HepG2 (cell line): ENCODE measurements around the gene QPCT. TPM values are rescaled to one million over a fixed set of nuclear protein-coding genes. Genes with fewer than 3 reads are reported as not detected.

Experiments
- ATAC-seq: fragments of 200-7000 bp; cut with Tn5 transposase; 3 replicates; pipeline ENCODE4 v1.9.1; 2020; ENCODE audit warnings: mild to moderate bottlenecking, moderate library complexity
- BruUV-seq: library from RNA; stranded (reverse); fragments of 400-500 nt; replicated peaks from 2 replicates; lab custom pipeline; 2021; lab: Mats Ljungman, UMichigan
- CTCF ChIA-PET: fragments of 300-600 bp; formaldehyde crosslinking; extraction: SDS; loops from one replicate; lab custom pipeline; 2021; ENCODE audit warnings: low total read pairs, inconsistent platforms, low intra/inter-chr PET ratio; lab: Yijun Ruan, JAX
- POLR2A ChIA-PET: fragments of 350-600 bp; sonication (Branson Sonifier 250); formaldehyde crosslinking; loops from one replicate; lab custom pipeline; 2020; ENCODE audit warnings: antibody characterized with exemption, inconsistent platforms; lab: Yijun Ruan, JAX
- DNase-seq: peaks from one replicate; pipeline ENCODE4 v3.0.0-alpha.2; 2015; ENCODE audit warnings: low spot score
- FAIRE-seq: peaks from 3 replicates; lab custom pipeline; 2011; peaks lifted over from hg19 to GRCh38; lab: Jason Lieb, UNC
- H2AFZ ChIP-seq: one replicate; pipeline ENCODE4 v1.6.1; 2011; ENCODE audit warnings: low read length, inconsistent platforms
- H3K27ac ChIP-seq: fragments of 300-600 bp; 3 replicates; pipeline ENCODE4 v1.8.0; 2011; ENCODE audit warnings: mixed run types, mild to moderate bottlenecking, mixed read lengths, low read length, inconsistent platforms; ENCODE audit not compliant: insufficient read depth; ENCODE audit errors: extremely low read length
- H3K27me3 ChIP-seq, 2 experiments: fragments of 200-600 bp in 1 of 2; 2 replicates in 1 of 2; 3 replicates in 1 of 2; pipeline versions ENCODE4 v1.6.0 to v1.8.0; 2011; ENCODE audit warnings: low read length in 2 of 2, mild to moderate bottlenecking in 2 of 2, moderate library complexity in 2 of 2, inconsistent platforms in 1 of 2; ENCODE audit not compliant: insufficient read depth in 2 of 2, control insufficient read depth in 1 of 2
- H3K36me3 ChIP-seq, 2 experiments: fragments of 200-600 bp in 1 of 2; replicated peaks in 1 of 2; 2 replicates in 1 of 2; 3 replicates in 1 of 2; pipeline versions ENCODE4 v1.5.1 to v1.8.0; 2011; ENCODE audit warnings: low read length in 2 of 2, inconsistent platforms in 1 of 2; ENCODE audit not compliant: insufficient read depth in 2 of 2, control insufficient read depth in 1 of 2
- H3K4me1 ChIP-seq: 2 replicates; pipeline ENCODE4 v1.5.1; 2012; ENCODE audit warnings: low read length, inconsistent platforms; ENCODE audit not compliant: insufficient read depth
- H3K4me2 ChIP-seq: 2 replicates; pipeline ENCODE4 v1.6.0; 2011; ENCODE audit warnings: low read depth, low read length, inconsistent platforms
- H3K4me3 ChIP-seq, 3 experiments: fragments of 200-600 bp in 1 of 3; sonication (generic), shearing (Covaris generic) in 1 of 3; replicated peaks in 1 of 3; 2 replicates each; pipeline ENCODE4 v1.5.1; 2011 to 2016; ENCODE audit warnings: low read length in 3 of 3, inconsistent platforms in 2 of 3, low read depth in 2 of 3, mild to moderate bottlenecking in 2 of 3, control low read depth in 1 of 3, mixed read lengths in 1 of 3; ENCODE audit not compliant: insufficient read depth in 1 of 3
- H3K79me2 ChIP-seq: one replicate; pipeline ENCODE4 v1.6.1; 2011; ENCODE audit warnings: low read length, inconsistent platforms; ENCODE audit not compliant: insufficient read depth
- H3K9ac ChIP-seq: 2 replicates; pipeline ENCODE4 v1.6.0; 2011; ENCODE audit warnings: mild to moderate bottlenecking, low read depth, low read length, inconsistent platforms; ENCODE audit not compliant: insufficient read depth
- H3K9me3 ChIP-seq: 2 replicates; pipeline ENCODE4 v1.5.1; 2012; ENCODE audit warnings: mild to moderate bottlenecking, low read length
- H4K20me1 ChIP-seq: 2 replicates; pipeline ENCODE4 v1.6.0; 2011; ENCODE audit warnings: inconsistent platforms, mild to moderate bottlenecking, low read length, moderate library complexity; ENCODE audit not compliant: insufficient read depth
- ARNTL ChIP-seq: sonication (generic); formaldehyde crosslinking; IDR thresholded peaks from 2 replicates; pipeline ENCODE4 v1.4.0; 2020; ENCODE audit warnings: mild to moderate bottlenecking, missing genetic modification reagents
- CAMTA2 ChIP-seq: sonication (generic); formaldehyde crosslinking; IDR thresholded peaks from 2 replicates; pipeline ENCODE4 v1.4.0; 2020; ENCODE audit warnings: mild to moderate bottlenecking, missing genetic modification reagents, borderline replicate concordance
- EED ChIP-seq: sonication (generic); formaldehyde crosslinking; IDR thresholded peaks from 2 replicates; pipeline ENCODE4 v1.5.0; 2020; ENCODE audit warnings: mild to moderate bottlenecking, missing genetic modification reagents
- MLXIP ChIP-seq: sonication (generic); formaldehyde crosslinking; IDR thresholded peaks from 2 replicates; pipeline ENCODE4 v1.9.0; 2021; ENCODE audit warnings: missing genetic modification reagents, borderline replicate concordance
- YEATS4 ChIP-seq: sonication (generic); formaldehyde crosslinking; IDR thresholded peaks from 2 replicates; pipeline ENCODE4 v1.4.0; 2020; ENCODE audit warnings: missing genetic modification reagents, borderline replicate concordance
- ZBTB42 ChIP-seq: sonication (generic); formaldehyde crosslinking; IDR thresholded peaks from 2 replicates; pipeline ENCODE4 v1.5.0; 2020; ENCODE audit warnings: mild to moderate bottlenecking, missing genetic modification reagents
- ZNF230 ChIP-seq: sonication (generic); formaldehyde crosslinking; IDR thresholded peaks from 2 replicates; pipeline ENCODE4 v1.4.0; 2020; ENCODE audit warnings: mild to moderate bottlenecking, missing genetic modification reagents
- ZNF3 ChIP-seq: IDR thresholded peaks from 2 replicates; pipeline ENCODE4 v1.7.0; 2017; ENCODE audit warnings: inconsistent platforms
- ZNF430 ChIP-seq: sonication (generic); formaldehyde crosslinking; IDR thresholded peaks from 2 replicates; pipeline ENCODE4 v1.9.0; 2021; ENCODE audit warnings: mild to moderate bottlenecking, missing genetic modification reagents
- ZNF496 ChIP-seq: sonication (generic); formaldehyde crosslinking; IDR thresholded peaks from 2 replicates; pipeline ENCODE4 v1.8.1; 2023; ENCODE audit warnings: mild to moderate bottlenecking, moderate library complexity, missing genetic modification reagents; ENCODE audit not compliant: insufficient replicate concordance
- ZNF616 ChIP-seq: sonication (generic); formaldehyde crosslinking; IDR thresholded peaks from 2 replicates; pipeline ENCODE4 v1.5.0; 2020; ENCODE audit warnings: low read depth, mild to moderate bottlenecking, missing genetic modification reagents
- ZNF800 ChIP-seq: sonication (generic); formaldehyde crosslinking; IDR thresholded peaks from 2 replicates; pipeline ENCODE4 v1.4.0; 2020; ENCODE audit warnings: missing genetic modification reagents
- WGBS: methylation state at CpG from one replicate; pipeline ENCODE4 v1.1.6; 2017; ENCODE audit warnings: low lambda C conversion rate; 5-methylcytosine and 5-hydroxymethylcytosine counted together
- in situ Hi-C: cut with HindIII; loops from 2 replicates; pipeline ENCODE4 v1.10.0; 2017; ENCODE audit warnings: low pct_unique_long_range_greater_than_20kb; ENCODE audit not compliant: extremely low pct_ligation_motif_present
- intact Hi-C: fragments of 100-400 bp; cut with micrococcal nuclease; formaldehyde crosslinking; loops from one replicate; pipeline ENCODE4 v1.10.0; 2022; ENCODE audit not compliant: unreplicated experiment
- polyA plus RNA-seq, 8 experiments: library from polyadenylated mRNA; depleted of rRNA in 3 of 8; stranded (reverse) in 7 of 8; unstranded in 1 of 8; fragments of >200 nt; fragmentation: Illumina TruSeq in 4 of 8; extraction: Trizol in 4 of 8; gene quantifications; 2 replicates each; pipeline versions ENCODE4 v1.2.1 to v1.2.3, GENCODE V29; 2011 to 2016; ENCODE audit warnings: low read depth in 4 of 8, missing spikeins in 1 of 8, mixed read lengths in 1 of 8; ENCODE audit not compliant: insufficient read depth in 1 of 8
- total RNA-seq, 5 experiments: library from RNA; depleted of rRNA; stranded (reverse); fragments of >200 nt; fragmentation: Illumina TruSeq; extraction: Trizol; gene quantifications; 2 replicates each; pipeline ENCODE4 v1.2.3, GENCODE V29; 2016; ENCODE audit warnings: low read depth in 1 of 5

Gene QPCT
- total and polyA plus RNA-seq, 2 of the 13 experiments (the other 11 are each of a cell fraction or from before 2014, with no cell fraction given): 0.77 to 1.2 TPM

- TF ChIP-seq EED (CRISPR knock-in tag): no peak
- TF ChIP-seq MLXIP (CRISPR knock-in tag): no peak
Measured at GRCh38 chr2:37387148-37387835, 42.9 kb downstream of the QPCT start (continued).

GRCh38 chr2:37388074-37388473 lies 43.6 kb downstream of the QPCT start:
- H3K27me3 ChIP-seq: peaks cover 0 to 2% of the 10 kb centered on the region in 2 experiments; a peak in 3 of 5 replicates
- no peaks in the 10 kb centered on the region for H3K79me2 ChIP-seq
- H3K9me3 ChIP-seq: no peaks in the 10 kb centered on the region
- ATAC-seq (no peak), DNase-seq (no peak), FAIRE-seq (no peak)
- H3K4me1 ChIP-seq: peaks cover 12% of the 10 kb centered on the region; the same call in 1 of the 2 replicates
- H3K4me3 ChIP-seq: no peak overlapping the region
- no peaks in the 10 kb centered on the region for H3K36me3 ChIP-seq
- no peak overlapping the region for H2AFZ ChIP-seq
- ChIA-PET POLR2A (no interaction called here), CTCF (no interaction called here)
- H3K4me2 ChIP-seq: no peak overlapping the region
- 31% methylated on average over 2 of the region's 2 CpGs for WGBS
- TF ChIP-seq CAMTA2 (CRISPR knock-in tag) (no peak), ZNF230 (CRISPR knock-in tag) (no peak), ZNF496 (CRISPR knock-in tag) (no peak), ZNF616 (CRISPR knock-in tag) (no peak), ARNTL (CRISPR knock-in tag) (no peak), ZBTB42 (CRISPR knock-in tag) (no peak), ZNF800 (no peak), ZNF430 (CRISPR knock-in tag) (no peak), YEATS4 (CRISPR knock-in tag) (no peak), ZNF3 (CRISPR knock-in tag) (no peak)
- no peak overlapping the region for H3K9ac ChIP-seq
- in situ Hi-C loops (no loop called here), intact Hi-C loops (no loop called here)
- no peak overlapping the region for H3K27ac ChIP-seq
- no peaks in the 10 kb centered on the region for H4K20me1 ChIP-seq
- BruUV-seq: no TSS peak
